ENCODE results near the gene WRAP53. TPM values are rescaled to one million over a fixed set of nuclear protein-coding genes. Genes with fewer than 3 reads are reported as not detected.

WRAP53 gene
- total RNA-seq, 6 experiments from 2014 or later = 1.9 to 3.8 (median 3.0) TPM

- ATAC-seq (peak in 1 of 4 donors; percentile 39), DNase-seq (no peak)
- TF ChIP-seq POLR2A (IDR thresholded peaks at IDR 0.05) = no peak
- TF ChIP-seq CTCF (IDR thresholded peaks at IDR 0.05) = no peak
- Histone ChIP-seq H3K4me3 (no peak overlapping the region), H3K27ac (no peak overlapping the region), H3K27me3 (no peaks in the 10 kb centered on the region), H3K9me3 (no peaks in the 10 kb centered on the region), H3K36me3 (peaks cover 0 to 34% (median 15%) of the 10 kb centered on the region in 4 donors), H3K4me1 (no peaks in the 10 kb centered on the region)
- intact Hi-C loops (cut with DNase I) = no loop called here
- 94% methylated on average over 3 of the region's 10 CpGs for WGBS (ENCODE audit: insufficient coverage, low coverage, low lambda C conversion rate, missing lambda C conversion rate)
These were observed 20.4 kb upstream of the WRAP53 start for GRCh38 chr17:7667656-7668406.

- Histone ChIP-seq H3K27ac (no peak overlapping the region), H3K27me3 (no peaks in the 10 kb centered on the region), H3K4me3 (no peak overlapping the region), H3K36me3 (peaks cover 0 to 39% (median 20%) of the 10 kb centered on the region in 4 donors), H3K9me3 (peaks cover 0 to 4% (median under 1%) of the 10 kb centered on the region in 4 donors), H3K4me1 (no peaks in the 10 kb centered on the region)
- TF ChIP-seq POLR2A (IDR thresholded peaks at IDR 0.05) (no peak), CTCF (IDR thresholded peaks at IDR 0.05) (no peak)
- intact Hi-C loops (cut with DNase I) = no loop called here
- no peak for DNase-seq
- 96% methylated on average over 6 of the region's 7 CpGs for WGBS (ENCODE audit: insufficient coverage, low coverage, low lambda C conversion rate, missing lambda C conversion rate)
- ATAC-seq = no peak
These were observed 19.8 kb upstream of the WRAP53 start for GRCh38 chr17:7668482-7668881.

- TF ChIP-seq CTCF (IDR thresholded peaks at IDR 0.05) = peak; percentile 33 to 51 (median 38)
- TF ChIP-seq POLR2A (IDR thresholded peaks at IDR 0.05) = no peak
- DNase-seq (no peak), ATAC-seq (no peak)
- Histone ChIP-seq H3K9me3 (peaks cover 0 to 4% (median 2%) of the 10 kb centered on the region in 4 donors), H3K36me3 (peaks cover 0 to 56% (median 29%) of the 10 kb centered on the region in 4 donors), H3K27me3 (no peaks in the 10 kb centered on the region), H3K27ac (no peak overlapping the region), H3K4me3 (no peak overlapping the region), H3K4me1 (no peaks in the 10 kb centered on the region)
- 94% methylated on average over 2 of the region's 2 CpGs for WGBS (ENCODE audit: insufficient coverage, low coverage, low lambda C conversion rate, missing lambda C conversion rate)
- intact Hi-C loops (cut with DNase I) = loop anchor here in 1 of 2 donors (10.0 kb wide), 1 partner anchor 78 kb away; the partner anchor contains the start of gene SOX15
These were observed 15.0 kb upstream of the WRAP53 start for GRCh38 chr17:7673239-7673638.

- WGBS (ENCODE audit: insufficient coverage, low coverage, low lambda C conversion rate, missing lambda C conversion rate) = 91% methylated on average over 7 of the region's 14 CpGs
- Histone ChIP-seq H3K9me3 (peaks cover 0 to 4% (median 2%) of the 10 kb centered on the region in 4 donors), H3K4me3 (no peak overlapping the region), H3K4me1 (no peaks in the 10 kb centered on the region), H3K36me3 (peaks cover 0 to 46% (median 25%) of the 10 kb centered on the region in 4 donors), H3K27me3 (no peaks in the 10 kb centered on the region), H3K27ac (no peak overlapping the region)
- TF ChIP-seq CTCF (IDR thresholded peaks at IDR 0.05) (no peak), POLR2A (IDR thresholded peaks at IDR 0.05) (no peak)
- intact Hi-C loops (cut with DNase I) = loop anchor here in 1 of 2 donors (10.0 kb wide), 1 partner anchor 80 kb away; the partner anchor contains the start of gene SOX15
- ATAC-seq = no peak
- DNase-seq = no peak
These were observed 13.3 kb upstream of the WRAP53 start for GRCh38 chr17:7674934-7675333.
